ENCODE results near the gene GRM5. TPM values are rescaled to one million over a fixed set of nuclear protein-coding genes. Genes with fewer than 3 reads are reported as not detected.
"Not testable (repeated sequence)": the region's sequence is repeated elsewhere in the genome, so short reads cannot be mapped to it uniquely, and the experiment has no call there.

GRM5 gene
- total RNA-seq, 1 experiment from 2014 or later: not detected

GRCh38 chr11:88909500-88909899, 156.3 kb downstream of the GRM5 start:
- no peak overlapping the region for H2AFZ ChIP-seq
- no peaks in the 10 kb centered on the region for H3K79me2 ChIP-seq (ENCODE audit: low read depth)
- H3K9me2 ChIP-seq (ENCODE audit: insufficient read depth): no peaks in the 10 kb centered on the region
- intact Hi-C loops (cut with micrococcal nuclease; ENCODE audit: unreplicated experiment): no loop called here
- no peak for TF ChIP-seq EZH2 (IDR thresholded peaks at IDR 0.05; ENCODE audit: low read depth)
- TF ChIP-seq, protein P1, sequence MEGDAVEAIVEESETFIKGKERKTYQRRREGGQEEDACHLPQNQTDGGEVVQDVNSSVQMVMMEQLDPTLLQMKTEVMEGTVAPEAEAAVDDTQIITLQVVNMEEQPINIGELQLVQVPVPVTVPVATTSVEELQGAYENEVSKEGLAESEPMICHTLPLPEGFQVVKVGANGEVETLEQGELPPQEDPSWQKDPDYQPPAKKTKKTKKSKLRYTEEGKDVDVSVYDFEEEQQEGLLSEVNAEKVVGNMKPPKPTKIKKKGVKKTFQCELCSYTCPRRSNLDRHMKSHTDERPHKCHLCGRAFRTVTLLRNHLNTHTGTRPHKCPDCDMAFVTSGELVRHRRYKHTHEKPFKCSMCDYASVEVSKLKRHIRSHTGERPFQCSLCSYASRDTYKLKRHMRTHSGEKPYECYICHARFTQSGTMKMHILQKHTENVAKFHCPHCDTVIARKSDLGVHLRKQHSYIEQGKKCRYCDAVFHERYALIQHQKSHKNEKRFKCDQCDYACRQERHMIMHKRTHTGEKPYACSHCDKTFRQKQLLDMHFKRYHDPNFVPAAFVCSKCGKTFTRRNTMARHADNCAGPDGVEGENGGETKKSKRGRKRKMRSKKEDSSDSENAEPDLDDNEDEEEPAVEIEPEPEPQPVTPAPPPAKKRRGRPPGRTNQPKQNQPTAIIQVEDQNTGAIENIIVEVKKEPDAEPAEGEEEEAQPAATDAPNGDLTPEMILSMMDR (conservative IDR thresholded peaks at IDR 0.05): no peak
- no peaks in the 10 kb centered on the region for H3K27me3 ChIP-seq (ENCODE audit: insufficient read depth, low read depth)
- H3K9me3 ChIP-seq (ENCODE audit: insufficient read depth, low read depth): no peaks in the 10 kb centered on the region
- no peak overlapping the region for H3K4me2 ChIP-seq
- ChIA-PET CTCF (no interaction called here), POLR2A (ENCODE audit: unreplicated experiment) (no interaction called here)
- BruUV-seq (replicated peaks): no TSS peak
- no peak overlapping the region for H3K27ac ChIP-seq
- H3K36me3 ChIP-seq (ENCODE audit: low read depth): no peaks in the 10 kb centered on the region
- no peaks in the 10 kb centered on the region for H3F3A ChIP-seq (ENCODE audit: insufficient read depth, low read depth)
- H4K20me1 ChIP-seq (ENCODE audit: insufficient read depth): no peaks in the 10 kb centered on the region
- no peaks in the 10 kb centered on the region for H3K4me1 ChIP-seq (replicated peaks; ENCODE audit: insufficient read depth)
- DNase-seq: no peak
- no peak overlapping the region for H3K4me3 ChIP-seq

GRCh38 chr11:88901436-88901835, 164.3 kb downstream of the GRM5 start:
- H3F3A ChIP-seq (ENCODE audit: insufficient read depth, low read depth); H3K9me3 ChIP-seq (ENCODE audit: insufficient read depth, low read depth); BruUV-seq (replicated peaks); POLR2A ChIA-PET (ENCODE audit: unreplicated experiment); H3K79me2 ChIP-seq (ENCODE audit: low read depth); intact Hi-C loops (cut with micrococcal nuclease; ENCODE audit: unreplicated experiment); H4K20me1 ChIP-seq (ENCODE audit: insufficient read depth); H3K4me1 ChIP-seq (replicated peaks; ENCODE audit: insufficient read depth); H3K9me2 ChIP-seq (ENCODE audit: insufficient read depth); CTCF ChIA-PET; DNase-seq; H3K4me3 ChIP-seq; H3K27me3 ChIP-seq (ENCODE audit: insufficient read depth, low read depth); H3K4me2 ChIP-seq; H3K36me3 ChIP-seq (ENCODE audit: low read depth); H3K27ac ChIP-seq; H2AFZ ChIP-seq: not testable (repeated sequence)

- CTCF ChIA-PET; H3K4me1 ChIP-seq (replicated peaks; ENCODE audit: insufficient read depth); H3K27me3 ChIP-seq (ENCODE audit: insufficient read depth, low read depth); H3F3A ChIP-seq (ENCODE audit: insufficient read depth, low read depth); H2AFZ ChIP-seq; POLR2A ChIA-PET (ENCODE audit: unreplicated experiment); H3K36me3 ChIP-seq (ENCODE audit: low read depth); H3K79me2 ChIP-seq (ENCODE audit: low read depth); DNase-seq; H3K9me2 ChIP-seq (ENCODE audit: insufficient read depth); H3K27ac ChIP-seq; H3K9me3 ChIP-seq (ENCODE audit: insufficient read depth, low read depth); BruUV-seq (replicated peaks); H3K4me3 ChIP-seq; H4K20me1 ChIP-seq (ENCODE audit: insufficient read depth); H3K4me2 ChIP-seq: not testable (repeated sequence)
- intact Hi-C loops (cut with micrococcal nuclease; ENCODE audit: unreplicated experiment): loop anchor here (5.0 kb wide), 2 partner anchors 347 to 1167 kb away; no protein-coding TSS in a partner anchor
Measured at GRCh38 chr11:88888855-88889254, 176.9 kb downstream of the GRM5 start.

- Histone ChIP-seq H3F3A (ENCODE audit: insufficient read depth, low read depth) (no peaks in the 10 kb centered on the region), H3K4me3 (no peak overlapping the region), H3K27me3 (ENCODE audit: insufficient read depth, low read depth) (no peaks in the 10 kb centered on the region), H4K20me1 (ENCODE audit: insufficient read depth) (no peaks in the 10 kb centered on the region), H3K4me1 (replicated peaks; ENCODE audit: insufficient read depth) (no peaks in the 10 kb centered on the region), H3K9me3 (ENCODE audit: insufficient read depth, low read depth) (no peaks in the 10 kb centered on the region), H3K36me3 (ENCODE audit: low read depth) (no peaks in the 10 kb centered on the region), H2AFZ (no peak overlapping the region), H3K27ac (no peak overlapping the region), H3K9me2 (ENCODE audit: insufficient read depth) (no peaks in the 10 kb centered on the region), H3K79me2 (ENCODE audit: low read depth) (no peaks in the 10 kb centered on the region), H3K4me2 (no peak overlapping the region)
- ChIA-PET CTCF (no interaction called here), POLR2A (ENCODE audit: unreplicated experiment) (no interaction called here)
- no TSS peak for BruUV-seq (replicated peaks)
- TF ChIP-seq, protein P1 (conservative IDR thresholded peaks at IDR 0.05): peak; percentile 75
- no peak for TF ChIP-seq EZH2 (IDR thresholded peaks at IDR 0.05; ENCODE audit: low read depth)
- intact Hi-C loops (cut with micrococcal nuclease; ENCODE audit: unreplicated experiment): loop anchor here (5.0 kb wide), 2 partner anchors 344 to 1164 kb away; no protein-coding TSS in a partner anchor
- peak in 1 of 2 experiments; percentile 41 for DNase-seq
Measured at GRCh38 chr11:88886796-88887195, 179.0 kb downstream of the GRM5 start.

DNA sequence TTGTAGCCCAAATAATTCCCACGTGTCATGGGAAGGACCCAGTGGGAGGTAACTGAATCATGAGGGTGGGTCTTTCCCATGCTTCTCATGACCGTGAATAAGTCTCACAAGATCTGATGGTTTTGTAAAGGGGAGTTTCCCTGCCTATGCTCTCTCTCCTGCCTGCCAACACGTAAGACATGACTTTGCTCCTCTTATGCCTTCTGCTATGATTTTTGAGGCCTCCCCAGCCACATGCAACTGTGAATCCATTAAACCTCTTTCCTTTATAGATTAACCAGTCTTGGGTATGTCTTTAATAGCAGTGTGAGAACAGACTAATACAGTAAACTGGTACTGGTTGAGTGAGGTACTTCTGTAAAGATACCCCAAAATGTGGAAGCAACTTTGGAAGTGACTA, 183.0 kb downstream of the GRM5 start:
- intact Hi-C loops (cut with micrococcal nuclease; ENCODE audit: unreplicated experiment); CTCF ChIA-PET; H3K9me2 ChIP-seq (ENCODE audit: insufficient read depth): not testable (repeated sequence)

More for the DNA sequence above, 183.0 kb downstream of the GRM5 start:
- H4K20me1 ChIP-seq (ENCODE audit: insufficient read depth); H2AFZ ChIP-seq; H3K36me3 ChIP-seq (ENCODE audit: low read depth); H3K79me2 ChIP-seq (ENCODE audit: low read depth); H3K9me3 ChIP-seq (ENCODE audit: insufficient read depth, low read depth); BruUV-seq (replicated peaks); H3K4me3 ChIP-seq; H3F3A ChIP-seq (ENCODE audit: insufficient read depth, low read depth); H3K27me3 ChIP-seq (ENCODE audit: insufficient read depth, low read depth); DNase-seq; H3K4me2 ChIP-seq; H3K27ac ChIP-seq; POLR2A ChIA-PET (ENCODE audit: unreplicated experiment); H3K4me1 ChIP-seq (replicated peaks; ENCODE audit: insufficient read depth): not testable (repeated sequence)

Data from PC-9 (cell line).